Embryonic facial prominence (tissue), 1 donor: ENCODE data around the gene LVRN.
"Not testable (repeated sequence)": the region's sequence is repeated elsewhere in the genome, so short reads cannot be mapped to it uniquely, and the experiment has no call there.

Experiments used
- DNase-seq: peaks from one replicate; pipeline ENCODE4 v3.0.0-alpha.2; 2016; ENCODE audit errors: extremely low spot score

LVRN gene, protein sequence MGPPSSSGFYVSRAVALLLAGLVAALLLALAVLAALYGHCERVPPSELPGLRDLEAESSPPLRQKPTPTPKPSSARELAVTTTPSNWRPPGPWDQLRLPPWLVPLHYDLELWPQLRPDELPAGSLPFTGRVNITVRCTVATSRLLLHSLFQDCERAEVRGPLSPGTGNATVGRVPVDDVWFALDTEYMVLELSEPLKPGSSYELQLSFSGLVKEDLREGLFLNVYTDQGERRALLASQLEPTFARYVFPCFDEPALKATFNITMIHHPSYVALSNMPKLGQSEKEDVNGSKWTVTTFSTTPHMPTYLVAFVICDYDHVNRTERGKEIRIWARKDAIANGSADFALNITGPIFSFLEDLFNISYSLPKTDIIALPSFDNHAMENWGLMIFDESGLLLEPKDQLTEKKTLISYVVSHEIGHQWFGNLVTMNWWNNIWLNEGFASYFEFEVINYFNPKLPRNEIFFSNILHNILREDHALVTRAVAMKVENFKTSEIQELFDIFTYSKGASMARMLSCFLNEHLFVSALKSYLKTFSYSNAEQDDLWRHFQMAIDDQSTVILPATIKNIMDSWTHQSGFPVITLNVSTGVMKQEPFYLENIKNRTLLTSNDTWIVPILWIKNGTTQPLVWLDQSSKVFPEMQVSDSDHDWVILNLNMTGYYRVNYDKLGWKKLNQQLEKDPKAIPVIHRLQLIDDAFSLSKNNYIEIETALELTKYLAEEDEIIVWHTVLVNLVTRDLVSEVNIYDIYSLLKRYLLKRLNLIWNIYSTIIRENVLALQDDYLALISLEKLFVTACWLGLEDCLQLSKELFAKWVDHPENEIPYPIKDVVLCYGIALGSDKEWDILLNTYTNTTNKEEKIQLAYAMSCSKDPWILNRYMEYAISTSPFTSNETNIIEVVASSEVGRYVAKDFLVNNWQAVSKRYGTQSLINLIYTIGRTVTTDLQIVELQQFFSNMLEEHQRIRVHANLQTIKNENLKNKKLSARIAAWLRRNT

GRCh38 chr5:115962239-115962564 lies at the start of gene LVRN:
LVRN (plus strand) TSS chr5:115962475; CDS start chr5:115962618, 143 bp downstream.
- no peak for DNase-seq

- not testable (repeated sequence) for DNase-seq
Measured at GRCh38 chr5:115913623-115914400, 48.5 kb upstream of the LVRN start.

DNA sequence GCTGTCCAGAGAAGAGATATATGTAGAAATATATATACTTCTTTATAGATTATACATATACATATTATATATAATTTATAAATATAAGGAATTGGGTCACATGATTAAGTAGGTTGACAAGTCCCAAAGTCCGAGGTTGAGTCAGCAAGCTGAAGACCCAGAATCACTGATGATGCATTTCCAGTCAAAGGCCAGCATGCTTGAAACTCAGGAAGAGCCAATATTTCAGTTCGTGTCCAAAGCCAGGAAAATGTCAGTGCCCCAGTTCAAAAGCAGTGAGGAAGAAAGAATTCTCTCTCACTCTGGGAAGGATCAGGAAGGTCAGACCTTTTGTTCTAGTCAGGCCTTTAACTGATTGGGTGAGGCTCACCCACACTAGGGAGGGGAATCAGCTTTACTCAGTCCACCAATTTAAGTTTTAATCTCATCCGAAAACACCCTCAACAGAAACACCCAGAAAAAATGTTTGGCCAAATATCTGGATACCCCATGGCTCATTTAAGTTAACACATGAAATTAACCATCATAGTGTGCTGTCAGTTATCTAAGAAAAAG lies 42.0 kb upstream of the LVRN start:
- no peak for DNase-seq

DNA sequence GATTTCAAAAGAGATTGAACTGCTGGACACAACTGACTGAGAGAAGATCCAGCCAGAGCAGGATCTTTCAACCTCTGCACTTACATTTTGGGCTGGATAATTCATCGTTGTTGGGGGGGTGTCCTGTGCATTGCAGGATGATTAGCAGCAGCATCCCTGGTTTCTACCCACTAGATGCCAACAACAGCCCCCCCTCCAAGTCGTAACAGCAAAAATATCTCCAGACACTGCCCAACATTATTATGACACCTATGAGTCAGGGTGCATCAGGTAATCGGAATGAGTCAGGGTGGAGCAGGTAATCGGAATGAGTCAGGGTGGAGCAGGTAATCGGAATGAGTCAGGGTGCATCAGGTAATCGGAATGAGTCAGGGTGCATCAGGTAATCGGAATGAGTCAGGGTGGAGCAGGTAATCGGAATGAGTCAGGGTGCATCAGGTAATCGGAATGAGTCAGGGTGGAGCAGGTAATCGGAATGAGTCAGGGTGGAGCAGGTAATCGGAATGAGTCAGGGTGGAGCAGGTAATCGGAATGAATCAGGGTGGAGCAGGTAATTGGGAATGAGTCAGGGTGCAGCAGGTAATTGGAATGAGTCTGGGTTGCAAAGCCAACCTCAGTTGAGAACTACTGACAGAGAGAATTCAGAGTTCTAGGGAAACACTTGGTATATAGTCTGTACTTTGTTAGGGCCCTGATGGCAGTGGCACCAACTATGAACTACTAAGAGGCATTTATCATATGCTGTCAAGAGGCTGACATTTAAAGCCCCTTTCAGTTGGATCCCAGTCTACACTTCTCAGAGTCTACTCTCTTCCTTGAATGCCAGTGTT lies 33.5 kb upstream of the LVRN start:
- not testable (repeated sequence) for DNase-seq

GRCh38 chr5:115930171-115930570 lies 32.1 kb upstream of the LVRN start:
- DNase-seq, result not testable (repeated sequence)

GRCh38 chr5:115930630-115931337 lies 31.5 kb upstream of the LVRN start:
- DNase-seq, result no peak

- DNase-seq, result no peak
Measured at GRCh38 chr5:115932991-115933390, 29.3 kb upstream of the LVRN start.

DNA sequence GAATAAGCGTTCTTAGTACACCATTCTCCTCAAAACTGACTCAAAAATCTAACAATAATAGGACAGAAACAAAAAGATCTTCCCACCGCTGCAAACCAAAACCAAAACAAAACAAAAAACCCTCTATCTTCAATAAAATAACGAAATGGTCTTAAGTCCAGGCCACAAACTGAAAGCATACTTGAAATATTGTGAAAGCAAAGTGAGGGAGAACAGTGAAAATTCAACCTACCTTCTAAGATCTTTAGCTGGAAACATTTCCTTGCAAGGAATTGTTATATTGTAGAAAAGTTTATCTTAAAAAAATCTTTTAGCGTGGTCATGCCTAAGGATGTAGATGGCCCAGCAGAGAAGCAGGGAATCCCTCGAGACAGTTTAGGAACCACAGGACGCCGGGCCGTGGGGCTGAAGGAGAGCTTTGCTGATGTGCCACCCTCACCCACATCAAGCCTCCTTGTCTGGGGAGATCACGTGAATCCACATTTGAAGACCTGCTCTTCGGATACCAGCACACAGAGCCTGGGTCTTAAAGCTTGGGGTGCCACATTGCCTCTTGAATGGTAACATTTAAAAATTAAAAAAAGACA lies 27.8 kb upstream of the LVRN start:
- DNase-seq, result no peak

DNA sequence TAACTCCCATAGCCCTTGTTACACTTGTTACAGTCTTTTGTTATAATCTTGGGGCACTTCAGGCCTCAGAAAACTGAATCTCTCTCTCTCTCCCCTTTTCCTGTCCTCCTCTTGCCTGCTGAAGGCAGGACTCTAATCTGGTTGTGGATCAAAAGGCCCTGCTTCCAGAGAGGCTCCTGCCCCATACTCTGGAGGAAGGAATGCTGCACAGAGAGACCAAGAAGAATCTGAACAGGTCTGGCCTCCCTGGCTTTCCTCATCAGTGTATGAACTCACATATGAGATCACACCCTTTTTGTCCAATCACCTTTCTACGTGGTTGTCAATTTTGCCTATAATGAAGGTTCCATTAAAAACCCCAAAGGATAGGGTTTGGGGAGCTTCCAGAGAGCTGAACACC lies 26.2 kb upstream of the LVRN start:
- no peak for DNase-seq

DNA sequence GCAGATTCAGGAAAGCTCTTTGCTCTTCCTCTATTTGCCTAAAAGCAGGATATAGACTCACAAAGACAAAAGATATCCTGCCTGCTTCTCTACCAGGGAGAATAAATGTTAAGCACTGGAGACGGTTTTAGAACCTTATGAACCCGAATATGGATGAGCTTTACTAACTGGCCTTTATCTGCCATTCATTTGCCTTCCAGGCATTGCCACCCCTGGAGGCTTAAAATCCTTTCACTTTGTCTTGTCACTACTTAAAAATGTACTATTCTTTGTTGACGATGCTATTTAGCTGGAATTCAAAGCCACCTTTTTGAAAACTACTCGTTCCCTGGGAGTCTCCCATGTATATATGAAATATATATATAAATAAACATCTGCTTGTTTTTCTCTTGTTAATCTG lies 23.2 kb upstream of the LVRN start:
- DNase-seq, result no peak

DNA sequence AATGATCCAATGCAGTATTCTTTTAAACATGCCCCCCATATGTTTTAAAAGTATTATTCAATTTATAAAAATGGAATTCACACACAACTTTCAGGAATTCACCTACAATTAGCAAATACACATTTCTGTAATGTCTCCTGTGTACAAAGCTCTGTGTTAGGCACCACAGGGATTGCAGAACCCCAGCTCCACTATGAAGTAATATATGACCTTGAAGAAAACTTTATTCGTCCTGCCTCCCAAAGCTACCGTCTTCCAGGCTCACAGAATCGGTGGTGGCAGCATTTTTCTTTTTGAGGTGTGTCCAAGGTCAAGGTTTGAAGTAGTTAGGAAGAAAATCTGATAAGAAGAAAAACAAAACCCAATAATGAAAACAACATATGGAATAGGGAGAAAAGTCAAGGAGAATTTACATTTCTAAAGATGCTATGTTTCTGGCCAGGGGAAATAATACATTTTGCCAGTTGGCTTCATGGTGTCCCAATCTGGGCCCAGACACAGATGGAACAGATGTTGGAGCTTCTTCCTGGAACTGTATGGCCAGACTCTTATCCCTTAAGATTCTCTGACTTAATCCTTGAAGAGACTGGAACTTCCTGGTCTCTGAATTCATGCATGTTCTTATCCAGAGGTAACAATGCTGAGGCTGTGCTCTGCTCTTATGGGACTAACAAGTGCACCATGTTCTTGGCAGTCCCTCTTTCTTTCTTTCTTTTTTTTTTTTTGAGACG lies 22.0 kb upstream of the LVRN start:
- no peak for DNase-seq

- DNase-seq, result no peak
Measured at GRCh38 chr5:115941051-115941675, 21.1 kb upstream of the LVRN start.

- no peak for DNase-seq
Measured at GRCh38 chr5:115944501-115944900, 17.8 kb upstream of the LVRN start.

GRCh38 chr5:115946655-115947054 lies 15.6 kb upstream of the LVRN start:
- DNase-seq, result no peak

DNA sequence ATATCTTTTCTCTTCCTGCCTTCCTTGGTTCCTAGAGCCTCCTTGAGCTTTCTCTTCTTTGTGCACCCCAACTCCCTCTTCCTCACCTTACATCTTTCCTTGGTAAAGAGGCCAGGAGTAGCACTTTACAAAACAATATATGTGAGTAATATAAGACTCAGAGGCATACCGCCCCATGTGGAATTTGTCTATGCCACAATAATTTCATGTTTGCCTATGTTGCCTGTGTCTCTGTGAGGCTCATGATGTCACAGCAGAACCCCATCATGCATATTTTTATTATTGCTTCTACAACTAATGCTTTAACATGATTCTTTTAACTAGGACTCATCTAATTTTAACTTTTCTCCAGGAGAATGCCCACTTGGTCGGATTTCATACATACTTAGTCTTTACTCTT lies 15.0 kb upstream of the LVRN start:
- DNase-seq, result no peak

DNA sequence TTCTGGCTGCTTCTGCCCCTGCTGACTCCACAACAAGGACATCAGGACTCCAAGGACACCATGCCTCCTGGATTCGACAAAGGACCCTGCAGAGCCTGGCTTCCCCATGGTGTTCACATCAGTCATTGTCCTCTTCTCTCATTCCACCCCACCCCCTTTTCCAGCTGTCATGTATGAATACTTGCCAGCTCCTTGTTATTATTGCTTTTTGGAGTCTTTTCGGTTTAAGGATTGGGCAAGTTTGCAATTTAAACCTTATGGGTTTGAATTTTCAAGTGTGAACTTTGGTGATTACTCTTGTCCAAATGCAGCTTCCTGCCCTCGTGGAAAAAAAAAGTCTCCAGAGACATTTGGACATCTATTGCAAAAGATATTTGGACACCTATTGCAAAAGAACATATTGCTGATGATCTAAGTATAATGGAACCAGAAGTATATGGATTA lies 14.2 kb upstream of the LVRN start:
- DNase-seq, result no peak

DNA sequence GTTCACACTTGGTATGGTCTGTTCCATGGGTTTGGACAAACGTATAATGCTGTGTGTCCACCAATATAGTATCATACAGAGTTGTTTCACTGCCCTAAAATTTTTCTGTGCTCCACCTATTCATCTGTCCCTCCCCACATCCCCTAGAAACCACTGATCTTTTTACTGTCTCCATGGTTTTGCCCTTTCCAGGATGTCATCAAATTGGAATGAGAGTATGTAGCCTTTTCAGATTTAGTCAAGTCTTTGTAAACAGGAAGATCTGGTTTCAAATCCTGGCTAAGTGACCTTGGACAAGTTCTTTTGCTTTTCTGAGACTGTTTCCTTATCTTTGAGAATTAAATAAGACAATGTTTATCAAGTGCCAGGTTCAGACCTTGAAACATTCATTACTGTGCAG lies 13.2 kb upstream of the LVRN start:
- no peak for DNase-seq

DNA sequence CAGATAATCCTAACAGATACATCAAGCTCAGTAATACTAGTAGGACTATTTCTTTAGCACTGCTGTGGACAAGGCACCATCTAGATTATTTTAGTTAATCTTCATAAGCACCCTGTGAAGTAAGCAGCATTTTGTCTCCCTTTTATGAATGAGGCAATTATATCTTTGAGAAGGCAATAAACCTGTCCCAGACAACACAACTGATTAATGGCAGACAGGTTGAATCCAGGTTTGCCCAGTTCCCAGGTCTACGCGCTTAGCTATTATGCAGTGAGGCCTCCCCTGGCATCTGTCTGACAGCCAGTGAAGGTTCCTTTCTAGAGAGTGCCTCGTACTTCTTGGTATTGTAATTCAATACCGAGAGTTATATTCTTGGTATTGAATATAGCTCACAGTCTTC lies 9.7 kb upstream of the LVRN start:
- DNase-seq, result no peak

DNA sequence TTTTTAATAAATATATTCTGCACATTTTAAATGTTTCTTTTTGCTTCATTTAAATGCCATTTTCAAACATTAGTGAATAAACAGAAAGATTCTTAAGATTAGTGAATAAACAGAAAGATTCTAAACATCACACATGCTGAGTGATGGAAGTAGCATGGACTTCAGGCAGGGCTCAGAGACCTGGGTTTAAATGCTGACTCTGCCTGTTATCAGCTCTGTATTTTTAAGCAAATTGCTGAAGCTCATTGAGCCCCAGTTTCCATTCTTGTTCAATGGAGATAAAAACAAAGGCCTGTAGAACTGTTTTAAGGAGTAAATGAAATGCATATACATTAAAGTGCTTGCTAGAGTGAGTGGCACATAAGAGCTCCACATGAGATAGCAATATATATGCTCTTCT lies 8.1 kb upstream of the LVRN start:
- DNase-seq, result no peak
